SJSA1 (cell line): ENCODE results near the gene AKAP13. TPM values are rescaled to one million over a fixed set of nuclear protein-coding genes. Genes with fewer than 3 reads are reported as not detected.
A peak's percentile ranks its signal among the peaks of the same experiment; 100 is the strongest.

Source experiments
- DNase-seq, 2 experiments: peaks; one replicate each; pipeline ENCODE4 v3.0.0-alpha.2; 2015 to 2020; ENCODE audit warnings: low spot score in 2 of 2, low read depth in 1 of 2
- H3K27ac ChIP-seq: fragments of 250-450 bp; sonication (Bioruptor Pico); 2 replicates; pipeline ENCODE4 v1.5.1; 2020; ENCODE audit warnings: mild to moderate bottlenecking, moderate library complexity
- H3K27me3 ChIP-seq: fragments of 250-450 bp; sonication (Bioruptor Pico); replicated peaks from 2 replicates; pipeline ENCODE4 v1.5.1; 2020; ENCODE audit warnings: mild to moderate bottlenecking, moderate library complexity
- H3K36me3 ChIP-seq: fragments of 250-450 bp; sonication (Bioruptor Pico); 2 replicates; pipeline ENCODE4 v1.5.1; 2020; ENCODE audit warnings: mild to moderate bottlenecking
- H3K4me1 ChIP-seq: fragments of 250-450 bp; sonication (Bioruptor Pico); replicated peaks from 2 replicates; pipeline ENCODE4 v1.6.1; 2021; ENCODE audit warnings: mild to moderate bottlenecking
- H3K4me3 ChIP-seq: fragments of 250-450 bp; sonication (Bioruptor Pico); 2 replicates; pipeline ENCODE4 v1.5.1; 2020; ENCODE audit warnings: mild to moderate bottlenecking
- H3K9me3 ChIP-seq: fragments of 250-450 bp; sonication (Bioruptor Pico); replicated peaks from 2 replicates; pipeline ENCODE4 v1.5.1; 2020; ENCODE audit warnings: mild to moderate bottlenecking
- total RNA-seq: library from RNA; depleted of rRNA; stranded (reverse); fragments of >200 nt; shearing (Covaris generic); gene quantifications from 2 replicates; pipeline ENCODE4 v1.2.3, GENCODE V29; 2014

Gene AKAP13
- total RNA-seq, 1 experiment from 2014 or later, result 65.4 TPM

DNA sequence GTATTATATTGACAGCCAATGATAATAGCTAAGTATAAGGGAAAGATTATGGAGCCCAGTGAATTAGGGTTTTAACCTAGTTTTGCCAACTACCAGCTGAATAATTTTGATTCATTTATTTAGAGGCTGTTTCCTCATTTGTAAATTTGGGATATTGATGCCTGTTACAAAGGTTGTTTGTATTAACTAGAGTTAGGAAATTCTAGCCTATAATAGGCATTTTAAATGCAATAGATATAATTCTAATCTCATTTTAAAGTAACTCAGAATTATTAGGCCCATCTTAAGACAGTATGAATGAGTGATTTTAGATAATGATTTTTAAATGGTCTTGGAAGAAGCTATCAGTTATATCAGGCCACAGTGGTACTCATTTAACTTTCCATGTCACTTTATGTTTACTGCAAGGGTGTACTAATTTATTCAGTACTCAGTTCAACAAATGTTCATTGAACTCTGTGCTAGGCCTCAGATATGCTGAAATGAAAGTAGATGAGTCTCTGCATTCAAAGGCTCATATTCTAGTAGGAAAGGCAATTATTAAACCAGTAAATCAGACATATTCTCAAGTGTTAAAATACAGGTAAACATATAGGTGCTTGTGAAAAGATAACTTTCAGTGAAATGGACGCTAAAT is 213.5 kb downstream of the AKAP13 start:
- no peak for DNase-seq
- peaks cover 6% of the 10 kb centered on the region for H3K36me3 ChIP-seq
- peaks cover 9% of the 10 kb centered on the region for H3K4me1 ChIP-seq
- no peaks in the 10 kb centered on the region for H3K27me3 ChIP-seq
- no peak overlapping the region for H3K27ac ChIP-seq
- no peak overlapping the region for H3K4me3 ChIP-seq
- H3K9me3 ChIP-seq, result no peaks in the 10 kb centered on the region

DNA sequence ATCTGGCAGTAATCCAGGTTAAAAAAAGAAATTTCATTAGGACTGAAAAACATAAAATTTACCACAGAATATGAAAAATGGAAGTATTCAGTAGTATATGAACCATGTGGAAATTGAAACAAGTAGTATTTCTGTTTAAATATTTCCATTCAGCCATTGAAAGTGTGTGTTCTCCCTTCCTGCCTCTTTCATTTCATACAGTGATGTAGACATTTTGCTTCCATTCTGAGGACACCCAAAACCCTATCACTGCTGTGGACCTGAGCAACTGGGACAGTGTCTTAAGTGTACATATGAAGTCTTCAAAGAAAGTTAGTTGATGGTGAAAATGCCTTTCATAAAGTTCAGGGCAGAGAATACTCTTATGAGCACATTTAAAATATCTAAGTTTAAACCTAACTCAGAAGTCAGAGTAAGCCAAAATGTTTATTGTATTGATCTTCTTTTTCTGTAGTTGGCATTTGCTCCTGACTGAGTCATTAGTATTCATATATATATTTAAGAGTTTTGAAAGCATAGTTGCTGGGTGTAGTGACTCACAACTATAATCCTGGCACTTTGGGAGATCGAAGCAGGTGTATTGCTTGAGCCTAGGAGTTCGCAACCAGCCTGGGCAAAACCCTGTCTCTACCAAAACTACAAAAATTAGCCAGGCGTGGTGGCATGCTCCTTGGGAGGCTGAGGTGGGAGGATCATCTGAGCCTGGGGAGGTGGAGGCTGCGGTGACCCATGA is 215.6 kb downstream of the AKAP13 start:
- DNase-seq, result no peak
- Histone ChIP-seq H3K36me3 (0 out of 2 replicates have a peak, but pooled peaks cover 5% of the 10 kb centered on the region), H3K27ac (no peak overlapping the region), H3K4me3 (no peak overlapping the region), H3K4me1 (peaks cover 9% of the 10 kb centered on the region), H3K27me3 (no peaks in the 10 kb centered on the region), H3K9me3 (no peaks in the 10 kb centered on the region)

GRCh38 chr15:85597155-85597815 is 216.9 kb downstream of the AKAP13 start:
- Histone ChIP-seq H3K36me3 (0 out of 2 replicates have a peak, but pooled peaks cover 5% of the 10 kb centered on the region), H3K27ac (no peak overlapping the region), H3K4me3 (no peak overlapping the region), H3K4me1 (peaks cover 3% of the 10 kb centered on the region), H3K27me3 (no peaks in the 10 kb centered on the region), H3K9me3 (no peaks in the 10 kb centered on the region)
- DNase-seq, result no peak

DNA sequence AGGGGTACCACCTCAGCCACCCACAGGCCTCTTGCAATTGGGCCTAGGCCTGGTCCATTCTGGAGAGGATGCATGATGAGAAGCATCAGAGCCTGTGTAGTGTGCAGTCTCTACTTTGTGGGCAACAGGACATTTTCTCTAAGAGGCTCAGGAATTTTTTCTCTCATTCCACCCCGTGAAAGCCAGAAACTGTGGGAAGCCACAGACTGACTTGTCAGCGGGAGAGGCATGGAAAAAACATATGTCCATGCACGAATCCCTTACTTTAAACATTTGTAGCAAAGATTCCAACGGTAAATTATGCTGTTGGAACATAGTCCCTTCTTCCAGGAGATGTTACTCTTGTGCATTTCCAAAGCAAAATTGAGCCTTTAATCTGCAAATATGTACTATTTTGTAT is 217.8 kb downstream of the AKAP13 start:
- Histone ChIP-seq H3K4me3 (no peak overlapping the region), H3K27ac (no peak overlapping the region), H3K27me3 (no peaks in the 10 kb centered on the region), H3K4me1 (no peaks in the 10 kb centered on the region), H3K9me3 (no peaks in the 10 kb centered on the region), H3K36me3 (0 out of 2 replicates have a peak, but pooled peaks cover 8% of the 10 kb centered on the region)
- no peak for DNase-seq

DNA sequence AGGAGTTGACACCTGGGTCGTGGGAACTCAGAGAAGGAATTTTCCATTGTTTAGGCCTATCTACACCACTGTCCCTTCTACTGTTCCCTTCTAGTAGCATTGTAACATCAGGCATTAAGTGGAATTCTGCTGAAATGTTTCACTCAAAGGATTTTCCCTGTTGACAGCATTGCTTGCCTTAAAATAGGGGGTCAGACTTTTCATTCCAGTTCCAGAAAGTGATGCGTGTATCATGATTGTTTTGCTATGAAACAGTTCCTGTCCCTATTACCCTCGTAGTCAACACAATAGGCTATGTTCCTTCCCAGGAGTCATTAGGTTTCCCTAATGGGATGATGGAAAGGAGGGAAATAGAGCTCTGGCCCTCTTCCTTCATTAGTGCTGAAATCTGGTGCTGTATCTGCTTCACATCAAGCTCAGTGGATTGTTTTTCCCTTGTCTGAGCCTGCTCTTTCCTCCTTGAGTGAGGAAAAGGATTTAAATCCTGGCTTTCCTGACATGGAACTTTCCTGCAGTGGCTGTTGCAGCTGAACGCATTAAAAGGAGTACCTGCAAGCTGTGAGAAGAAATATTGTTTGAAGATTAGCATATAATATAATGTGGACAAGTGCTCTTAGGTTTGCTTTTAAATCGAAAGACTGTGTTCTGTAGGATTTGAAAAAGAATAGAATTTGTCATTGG is 218.5 kb downstream of the AKAP13 start:
- Histone ChIP-seq H3K4me3 (no peak overlapping the region), H3K9me3 (no peaks in the 10 kb centered on the region), H3K4me1 (no peaks in the 10 kb centered on the region), H3K27me3 (no peaks in the 10 kb centered on the region), H3K27ac (no peak overlapping the region), H3K36me3 (0 out of 2 replicates have a peak, but pooled peaks cover 10% of the 10 kb centered on the region)
- no peak for DNase-seq

DNA sequence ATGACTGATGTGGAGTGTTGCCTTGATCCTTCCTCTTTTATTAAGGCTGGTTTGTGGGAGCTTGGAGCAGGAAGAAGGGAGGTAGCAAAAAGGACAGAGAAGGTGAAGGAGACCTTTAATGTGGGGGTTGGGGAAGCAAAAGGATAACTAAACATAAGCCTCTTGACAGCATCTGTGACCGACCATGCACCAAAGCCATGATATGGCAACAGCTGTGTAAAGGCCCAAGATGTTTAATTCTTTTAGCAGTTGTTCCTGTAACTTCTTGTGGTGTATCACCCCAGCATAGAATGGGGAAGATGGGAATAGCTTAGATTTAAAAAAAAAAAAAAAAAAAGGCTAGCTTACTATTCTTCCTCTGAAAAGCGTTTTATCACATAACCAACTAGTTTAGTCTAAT is 219.6 kb downstream of the AKAP13 start:
- H3K27me3 ChIP-seq, result no peaks in the 10 kb centered on the region
- 0 out of 2 replicates have a peak, but pooled peaks cover 10% of the 10 kb centered on the region for H3K36me3 ChIP-seq
- H3K9me3 ChIP-seq, result no peaks in the 10 kb centered on the region
- H3K4me3 ChIP-seq, result no peak overlapping the region
- DNase-seq, result no peak
- H3K4me1 ChIP-seq, result no peaks in the 10 kb centered on the region
- H3K27ac ChIP-seq, result no peak overlapping the region

GRCh38 chr15:85603160-85603559 is 222.8 kb downstream of the AKAP13 start:
- Histone ChIP-seq H3K27me3 (no peaks in the 10 kb centered on the region), H3K4me1 (peaks cover 12% of the 10 kb centered on the region), H3K4me3 (no peak overlapping the region), H3K9me3 (no peaks in the 10 kb centered on the region), H3K27ac (no peak overlapping the region), H3K36me3 (0 out of 2 replicates have a peak, but pooled peaks cover 10% of the 10 kb centered on the region)
- DNase-seq, result no peak

- Histone ChIP-seq H3K27me3 (no peaks in the 10 kb centered on the region), H3K27ac (no peak overlapping the region), H3K4me3 (no peak overlapping the region), H3K9me3 (no peaks in the 10 kb centered on the region), H3K36me3 (0 out of 2 replicates have a peak, but pooled peaks cover 10% of the 10 kb centered on the region), H3K4me1 (peaks cover 15% of the 10 kb centered on the region)
- DNase-seq, result no peak
Observed at GRCh38 chr15:85603703-85604102, 223.3 kb downstream of the AKAP13 start.

DNA sequence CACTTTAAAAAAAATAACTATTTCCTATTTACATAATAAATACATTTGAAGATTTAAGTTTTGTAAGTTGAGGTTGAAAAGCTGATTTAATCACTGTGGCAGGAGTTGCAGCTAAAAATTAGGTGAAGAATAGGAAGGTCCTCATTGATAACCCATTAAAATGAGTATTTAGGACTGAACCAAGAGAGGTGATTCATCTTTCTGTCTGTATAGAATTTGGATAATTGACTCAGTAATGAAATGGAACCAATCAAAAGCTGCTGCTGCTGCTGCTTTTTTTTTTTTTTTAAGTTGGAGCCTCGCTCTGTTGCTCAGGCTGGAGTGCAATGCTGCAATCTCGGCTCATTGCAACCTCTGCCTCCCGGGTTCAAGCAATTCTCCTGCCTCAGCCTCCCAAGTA is 223.8 kb downstream of the AKAP13 start:
- H3K4me3 ChIP-seq, result no peak overlapping the region
- no peaks in the 10 kb centered on the region for H3K27me3 ChIP-seq
- H3K9me3 ChIP-seq, result no peaks in the 10 kb centered on the region
- H3K36me3 ChIP-seq, result 0 out of 2 replicates have a peak, but pooled peaks cover 9% of the 10 kb centered on the region
- H3K27ac ChIP-seq, result no peak overlapping the region
- peaks cover 15% of the 10 kb centered on the region for H3K4me1 ChIP-seq
- no peak for DNase-seq

GRCh38 chr15:85606738-85607137 is 226.3 kb downstream of the AKAP13 start:
- Histone ChIP-seq H3K4me3 (no peak overlapping the region), H3K27me3 (no peaks in the 10 kb centered on the region), H3K36me3 (0 out of 2 replicates have a peak, but pooled peaks cover 10% of the 10 kb centered on the region), H3K9me3 (no peaks in the 10 kb centered on the region), H3K27ac (no peak overlapping the region), H3K4me1 (peaks cover 15% of the 10 kb centered on the region)
- DNase-seq, result no peak

GRCh38 chr15:85607141-85607806 is 226.9 kb downstream of the AKAP13 start:
- no peak overlapping the region for H3K27ac ChIP-seq
- no peak for DNase-seq
- H3K27me3 ChIP-seq, result no peaks in the 10 kb centered on the region
- peaks cover 15% of the 10 kb centered on the region for H3K4me1 ChIP-seq
- no peaks in the 10 kb centered on the region for H3K9me3 ChIP-seq
- 0 out of 2 replicates have a peak, but pooled peaks cover 11% of the 10 kb centered on the region for H3K36me3 ChIP-seq
- no peak overlapping the region for H3K4me3 ChIP-seq

DNA sequence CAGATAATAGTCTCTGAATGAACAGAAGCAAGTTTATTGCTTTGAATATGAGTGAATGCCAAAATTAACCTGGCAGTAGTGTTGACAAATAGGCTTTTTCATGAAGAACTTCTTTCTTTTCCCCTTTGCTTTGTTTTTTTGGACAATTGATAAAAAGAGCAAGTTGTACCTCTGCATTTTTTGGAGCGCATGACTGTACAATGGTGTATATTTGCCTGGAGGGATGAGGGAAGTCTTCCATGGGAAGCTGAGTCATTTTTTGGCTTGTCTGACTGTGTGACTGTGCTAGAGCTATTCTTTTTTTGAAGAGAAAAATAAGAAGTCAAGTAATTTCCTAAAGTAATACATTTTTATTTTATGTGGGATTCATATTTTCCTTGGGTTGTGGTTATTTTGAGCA is 227.4 kb downstream of the AKAP13 start:
- no peak overlapping the region for H3K4me3 ChIP-seq
- peak; percentile 47 to 68 for DNase-seq
- no peaks in the 10 kb centered on the region for H3K27me3 ChIP-seq
- 0 out of 2 replicates have a peak, but pooled peaks cover 11% of the 10 kb centered on the region for H3K36me3 ChIP-seq
- no peak overlapping the region for H3K27ac ChIP-seq
- H3K4me1 ChIP-seq, result peaks cover 15% of the 10 kb centered on the region
- H3K9me3 ChIP-seq, result no peaks in the 10 kb centered on the region

- H3K9me3 ChIP-seq, result no peaks in the 10 kb centered on the region
- peaks cover 15% of the 10 kb centered on the region for H3K4me1 ChIP-seq
- no peak overlapping the region for H3K27ac ChIP-seq
- no peaks in the 10 kb centered on the region for H3K27me3 ChIP-seq
- no peak overlapping the region for H3K4me3 ChIP-seq
- H3K36me3 ChIP-seq, result 0 out of 2 replicates have a peak, but pooled peaks cover 5% of the 10 kb centered on the region
- DNase-seq, result no peak
Observed at GRCh38 chr15:85609492-85609891, 229.1 kb downstream of the AKAP13 start.
